H1 (cell line): ENCODE measurements around the gene ZNF407. TPM values are rescaled to one million over a fixed set of nuclear protein-coding genes. Genes with fewer than 3 reads are reported as not detected.

Experiments used
- CTCF ChIA-PET: fragments of 300-600 bp; sonication (Branson Sonifier 250); formaldehyde crosslinking; loops from one replicate; lab custom pipeline; 2021; ENCODE audit not compliant: partially characterized antibody; lab: Charles Lee
- POLR2A ChIA-PET: fragments of 300-600 bp; sonication (Branson Sonifier 250); formaldehyde crosslinking; loops from one replicate; lab custom pipeline; 2021; ENCODE audit warnings: inconsistent platforms; ENCODE audit not compliant: partially characterized antibody; lab: Charles Lee
- DNase-seq, 2 experiments: peaks; one replicate each; pipeline versions ENCODE4 v3.0.0 to v3.0.0-alpha.2; 2010 to 2022; ENCODE audit warnings: low spot score in 2 of 2, low read depth in 1 of 2, mixed read lengths in 1 of 2
- FAIRE-seq: peaks from 2 replicates; lab custom pipeline; 2011; peaks lifted over from hg19 to GRCh38; lab: Jason Lieb, UNC
- H2AFZ ChIP-seq: 2 replicates; pipeline ENCODE4 v1.8.1; 2012; ENCODE audit warnings: low read length, inconsistent platforms
- H2AK5ac ChIP-seq: 2 replicates; pipeline ENCODE4 v1.6.1; 2013; ENCODE audit warnings: low read depth, low read length
- H2BK120ac ChIP-seq: replicated peaks from 2 replicates; pipeline ENCODE3; 2013; ENCODE audit warnings: low read depth, low read length, inconsistent platforms
- H2BK12ac ChIP-seq: 2 replicates; pipeline ENCODE4 v1.6.1; 2013; ENCODE audit warnings: low read depth, low read length
- H2BK15ac ChIP-seq: 2 replicates; pipeline ENCODE4 v1.6.1; 2013; ENCODE audit warnings: low read length
- H2BK20ac ChIP-seq: 2 replicates; pipeline ENCODE4 v1.6.1; 2013; ENCODE audit warnings: low read length
- H2BK5ac ChIP-seq: 2 replicates; pipeline ENCODE4 v1.6.1; 2013; ENCODE audit warnings: low read depth, low read length
- H3K14ac ChIP-seq: 2 replicates; pipeline ENCODE4 v1.6.1; 2013; ENCODE audit warnings: inconsistent platforms; ENCODE audit not compliant: insufficient read length
- H3K18ac ChIP-seq: 2 replicates; pipeline ENCODE4 v1.6.1; 2013; ENCODE audit warnings: low read length; ENCODE audit errors: extremely low read depth
- H3K23ac ChIP-seq: 2 replicates; pipeline ENCODE4 v1.6.1; 2013; ENCODE audit warnings: inconsistent platforms; ENCODE audit not compliant: insufficient read length
- H3K23me2 ChIP-seq: 2 replicates; pipeline ENCODE4 v1.6.1; 2013; ENCODE audit warnings: low read depth, low read length
- H3K27ac ChIP-seq: 2 replicates; pipeline ENCODE4 v1.6.1; 2011; ENCODE audit warnings: low read depth, low read length, inconsistent platforms
- H3K27me3 ChIP-seq, 4 experiments: replicated peaks in 1 of 4; 1 replicate in 1 of 4; 2 replicates in 3 of 4; pipeline versions ENCODE4 v1.6.1 to v1.8.1; 2011 to 2013; ENCODE audit warnings: low read length in 3 of 4, mild to moderate bottlenecking in 3 of 4, inconsistent platforms in 2 of 4, mixed read lengths in 2 of 4, moderate library complexity in 1 of 4; ENCODE audit not compliant: control insufficient read depth in 3 of 4, insufficient read depth in 3 of 4; ENCODE audit errors: extremely low read depth in 1 of 4
- H3K36me3 ChIP-seq, 4 experiments: 2 replicates each; pipeline versions ENCODE4 v1.6.1 to v1.8.1; 2011 to 2013; ENCODE audit warnings: mild to moderate bottlenecking in 4 of 4, low read length in 3 of 4, moderate library complexity in 2 of 4, control low read depth in 1 of 4, inconsistent platforms in 1 of 4; ENCODE audit not compliant: insufficient read depth in 4 of 4, control insufficient read depth in 2 of 4
- H3K4ac ChIP-seq: replicated peaks from 2 replicates; pipeline ENCODE3; 2013; ENCODE audit warnings: low read length, low read depth, mixed read lengths, inconsistent platforms; ENCODE audit not compliant: insufficient read length
- H3K4me1 ChIP-seq, 4 experiments: replicated peaks in 1 of 4; 1 replicate in 1 of 4; 2 replicates in 3 of 4; pipeline versions ENCODE4 v1.6.1 to v1.8.1; 2011 to 2013; ENCODE audit warnings: low read length in 3 of 4, inconsistent platforms in 2 of 4, mixed read lengths in 1 of 4; ENCODE audit not compliant: insufficient read depth in 4 of 4, control insufficient read depth in 3 of 4
- H3K4me2 ChIP-seq, 2 experiments: 2 replicates each; pipeline versions ENCODE4 v1.6.1 to v1.8.1; 2011 to 2013; ENCODE audit warnings: low read depth in 2 of 2, low read length in 2 of 2, control low read depth in 1 of 2, inconsistent platforms in 1 of 2, mild to moderate bottlenecking in 1 of 2; ENCODE audit not compliant: insufficient read depth in 1 of 2
- H3K4me3 ChIP-seq, 4 experiments: fragments of 200-600, 300-600 bp in 1 of 4; sonication (generic), shearing (Covaris generic), sonication (Bioruptor Twin) in 1 of 4; 2 replicates each; pipeline versions ENCODE4 v1.5.1 to v1.8.1; 2011 to 2016; ENCODE audit warnings: low read length in 4 of 4, low read depth in 3 of 4, control low read depth in 2 of 4, inconsistent platforms in 2 of 4, mild to moderate bottlenecking in 2 of 4, mixed read lengths in 1 of 4, moderate library complexity in 1 of 4; ENCODE audit not compliant: insufficient read depth in 2 of 4; ENCODE audit errors: extremely low read depth in 1 of 4
- H3K56ac ChIP-seq: replicated peaks from 2 replicates; pipeline ENCODE3; 2013; ENCODE audit warnings: low read depth, mild to moderate bottlenecking, mixed read lengths, low read length, inconsistent platforms; ENCODE audit not compliant: insufficient read length
- H3K79me1 ChIP-seq: 2 replicates; pipeline ENCODE4 v1.6.1; 2013; ENCODE audit warnings: low read depth, low read length, control low read depth
- H3K79me2 ChIP-seq, 2 experiments: 2 replicates each; pipeline versions ENCODE4 v1.6.1 to v1.8.1; 2012 to 2013; ENCODE audit warnings: low read length in 2 of 2, mild to moderate bottlenecking in 2 of 2, inconsistent platforms in 1 of 2; ENCODE audit not compliant: insufficient read depth in 2 of 2, control insufficient read depth in 1 of 2
- H3K9ac ChIP-seq, 4 experiments: replicated peaks in 1 of 4; 1 replicate in 1 of 4; 2 replicates in 3 of 4; pipeline versions ENCODE4 v1.6.1 to v1.8.1; 2011 to 2013; ENCODE audit warnings: low read depth in 3 of 4, low read length in 3 of 4, control low read depth in 2 of 4, mild to moderate bottlenecking in 2 of 4, moderate library complexity in 2 of 4, inconsistent platforms in 1 of 4; ENCODE audit errors: extremely low read depth in 1 of 4
- H3K9me3 ChIP-seq, 2 experiments: 2 replicates each; pipeline versions ENCODE4 v1.6.1 to v1.8.1; 2012 to 2013; ENCODE audit warnings: mild to moderate bottlenecking in 2 of 2, moderate library complexity in 2 of 2, control low read depth in 1 of 2, inconsistent platforms in 1 of 2, low read depth in 1 of 2, low read length in 1 of 2, mixed read lengths in 1 of 2; ENCODE audit not compliant: insufficient read depth in 2 of 2
- H4K20me1 ChIP-seq, 2 experiments: replicated peaks in 1 of 2; 2 replicates each; pipeline versions ENCODE3 to v1.8.1; 2011 to 2013; ENCODE audit warnings: inconsistent platforms in 2 of 2, low read length in 2 of 2, mild to moderate bottlenecking in 1 of 2; ENCODE audit not compliant: insufficient read depth in 2 of 2, control insufficient read depth in 1 of 2
- H4K5ac ChIP-seq: 2 replicates; pipeline ENCODE4 v1.6.1; 2013; ENCODE audit warnings: low read length, low read depth, mixed read lengths, inconsistent platforms; ENCODE audit not compliant: insufficient read length
- H4K8ac ChIP-seq: 2 replicates; pipeline ENCODE4 v1.8.0; 2013; ENCODE audit warnings: mild to moderate bottlenecking, moderate library complexity, low read length, inconsistent platforms; ENCODE audit not compliant: insufficient read depth; ENCODE audit errors: extremely low read depth
- H4K91ac ChIP-seq: replicated peaks from 2 replicates; pipeline ENCODE3; 2013; ENCODE audit warnings: low read length, mixed read lengths, inconsistent platforms; ENCODE audit not compliant: insufficient read length
- CREB1 ChIP-seq: IDR thresholded peaks from 2 replicates; pipeline ENCODE4 v1.6.1; 2012; ENCODE audit warnings: inconsistent platforms
- JUN ChIP-seq: IDR thresholded peaks from 2 replicates; pipeline ENCODE4 v1.6.1; 2011; ENCODE audit warnings: low read depth, mild to moderate bottlenecking, improper control_type of control experiment, low read length
- SP4 ChIP-seq: IDR thresholded peaks from 2 replicates; pipeline ENCODE4 v1.6.1; 2012; ENCODE audit warnings: low read length, inconsistent platforms
- WGBS, 2 experiments: shearing (Covaris generic) in 1 of 2; methylation state at CpG; one replicate each; pipeline versions ENCODE4 v1.1.6 to v1.1.7; 2013 to 2015; ENCODE audit warnings: low lambda C conversion rate in 2 of 2, mixed read lengths in 2 of 2, inconsistent platforms in 1 of 2, low coverage in 1 of 2, missing lambda C conversion rate in 1 of 2; ENCODE audit not compliant: insufficient replicate concordance in 2 of 2, insufficient coverage in 1 of 2, insufficient read length in 1 of 2; ENCODE audit errors: extremely low coverage in 1 of 2, missing lambda C conversion rate in 1 of 2; 5-methylcytosine and 5-hydroxymethylcytosine counted together
- polyA plus RNA-seq, 7 experiments: library from polyadenylated mRNA; depleted of rRNA in 3 of 7; stranded (reverse) in 5 of 7; unstranded in 2 of 7; fragments of >200 nt in 5 of 7; fragments of 200-250 nt in 2 of 7; gene quantifications; 1 replicate in 5 of 7; 2 replicates in 1 of 7; 4 replicates in 1 of 7; pipeline versions ENCODE4 v1.2.1 to v1.2.3, GENCODE V29; 2011 to 2013; ENCODE audit warnings: missing spikeins in 2 of 7, mixed read lengths in 2 of 7
- total RNA-seq: library from RNA; stranded (reverse); fragmentation: NEBNext Ultra II Directional; extraction: Animal tissue kit (Norgen Biotek cat#: 25700); gene quantifications from 2 replicates; pipeline ENCODE4 v1.2.1, GENCODE V29; 2021

The ZNF407 gene
- total and polyA plus RNA-seq, 2 of the 8 experiments (the other 6 are each of a cell fraction or from before 2014, with no cell fraction given) = 1.5 to 6.8 TPM

DNA sequence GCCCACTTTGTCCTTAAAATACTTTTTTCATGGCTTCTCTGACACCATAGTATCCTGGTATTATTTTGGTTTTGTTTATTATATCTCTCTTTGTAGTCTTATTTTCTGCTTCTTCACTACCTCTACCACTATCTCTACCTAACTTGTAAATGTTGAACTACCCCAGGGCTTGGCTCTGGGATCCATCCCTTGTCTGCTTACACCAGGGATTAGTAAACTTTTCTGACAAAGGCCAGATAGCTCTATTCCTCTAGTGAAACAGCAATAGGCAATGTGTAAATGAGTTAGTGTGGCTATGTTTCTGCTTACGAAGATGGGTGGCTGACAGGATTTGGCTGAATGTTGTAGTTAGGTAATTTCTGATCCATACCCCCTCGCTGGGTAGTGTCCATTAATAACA, 76.8 kb downstream of the ZNF407 start:
- Histone ChIP-seq H4K91ac (no peak overlapping the region), H3K4ac (no peak overlapping the region)
- CTCF ChIA-PET = no interaction called here

More for the DNA sequence above, 76.8 kb downstream of the ZNF407 start:
- no peak overlapping the region for H3K4me3 ChIP-seq
- FAIRE-seq = no peak
- no peaks in the 10 kb centered on the region for H3K79me1 ChIP-seq
- H3K9me3 ChIP-seq = no peaks in the 10 kb centered on the region; a peak in 1 of 4 replicates
- TF ChIP-seq SP4 = no peak
- no peak for TF ChIP-seq CREB1
- TF ChIP-seq JUN = no peak
- no peak overlapping the region for H4K8ac ChIP-seq
- no peaks in the 10 kb centered on the region for H3K27me3 ChIP-seq
- H3K56ac ChIP-seq = no peak overlapping the region
- no peak overlapping the region for H2BK15ac ChIP-seq
- H3K23ac ChIP-seq = no peak overlapping the region
- no peak overlapping the region for H2AK5ac ChIP-seq
- no peak overlapping the region for H3K14ac ChIP-seq
- H3K9ac ChIP-seq = no peak overlapping the region
- no peak for DNase-seq
- POLR2A ChIA-PET = no interaction called here
- H2BK5ac ChIP-seq = no peak overlapping the region
- H3K27ac ChIP-seq = no peak overlapping the region
- no peaks in the 10 kb centered on the region for H3K23me2 ChIP-seq
- no peak overlapping the region for H3K4me2 ChIP-seq
- H2BK20ac ChIP-seq = no peak overlapping the region
- no peak overlapping the region for H4K5ac ChIP-seq
- H3K4me1 ChIP-seq = no peaks in the 10 kb centered on the region
- H2AFZ ChIP-seq = no peak overlapping the region
- no peaks in the 10 kb centered on the region for H3K36me3 ChIP-seq
- no peak overlapping the region for H3K18ac ChIP-seq
- H2BK120ac ChIP-seq = no peak overlapping the region
- H3K79me2 ChIP-seq = no peaks in the 10 kb centered on the region
- H2BK12ac ChIP-seq = no peak overlapping the region
- 89% methylated on average over 2 of the region's 2 CpGs; no CpG with 5 or more reads in 1 of the 2 experiments for WGBS, 2 experiments
- H4K20me1 ChIP-seq = no peaks in the 10 kb centered on the region
